ENCODE measurements around the gene KIF5B.

DNA sequence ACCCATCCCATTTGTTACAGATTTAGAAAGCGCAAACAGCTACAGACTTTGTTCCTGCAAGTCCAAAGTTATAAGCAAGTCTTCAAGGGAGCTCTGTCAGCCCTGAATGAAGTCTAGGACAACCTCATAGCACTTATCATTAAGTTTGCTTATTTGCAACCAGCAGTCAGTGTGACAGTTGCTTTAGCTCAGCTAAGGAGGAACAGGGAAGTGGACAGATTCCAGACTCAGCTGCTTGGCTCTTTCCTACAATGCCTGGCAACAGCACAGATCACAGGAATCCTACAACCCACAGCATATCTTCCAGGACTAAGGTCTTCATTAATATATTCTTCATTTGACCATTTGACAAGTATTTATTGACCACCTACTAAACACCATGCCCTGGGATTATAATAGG, 17.4 kb upstream of the KIF5B start:
- TF ChIP-seq, protein P1, sequence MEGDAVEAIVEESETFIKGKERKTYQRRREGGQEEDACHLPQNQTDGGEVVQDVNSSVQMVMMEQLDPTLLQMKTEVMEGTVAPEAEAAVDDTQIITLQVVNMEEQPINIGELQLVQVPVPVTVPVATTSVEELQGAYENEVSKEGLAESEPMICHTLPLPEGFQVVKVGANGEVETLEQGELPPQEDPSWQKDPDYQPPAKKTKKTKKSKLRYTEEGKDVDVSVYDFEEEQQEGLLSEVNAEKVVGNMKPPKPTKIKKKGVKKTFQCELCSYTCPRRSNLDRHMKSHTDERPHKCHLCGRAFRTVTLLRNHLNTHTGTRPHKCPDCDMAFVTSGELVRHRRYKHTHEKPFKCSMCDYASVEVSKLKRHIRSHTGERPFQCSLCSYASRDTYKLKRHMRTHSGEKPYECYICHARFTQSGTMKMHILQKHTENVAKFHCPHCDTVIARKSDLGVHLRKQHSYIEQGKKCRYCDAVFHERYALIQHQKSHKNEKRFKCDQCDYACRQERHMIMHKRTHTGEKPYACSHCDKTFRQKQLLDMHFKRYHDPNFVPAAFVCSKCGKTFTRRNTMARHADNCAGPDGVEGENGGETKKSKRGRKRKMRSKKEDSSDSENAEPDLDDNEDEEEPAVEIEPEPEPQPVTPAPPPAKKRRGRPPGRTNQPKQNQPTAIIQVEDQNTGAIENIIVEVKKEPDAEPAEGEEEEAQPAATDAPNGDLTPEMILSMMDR (IDR thresholded peaks at IDR 0.05; ENCODE audit: extremely low read depth in 1 of 2, insufficient read depth in 1 of 2, low read depth in 1 of 2, low read length in 2 of 2), result no peak
- TF ChIP-seq, protein P2, sequence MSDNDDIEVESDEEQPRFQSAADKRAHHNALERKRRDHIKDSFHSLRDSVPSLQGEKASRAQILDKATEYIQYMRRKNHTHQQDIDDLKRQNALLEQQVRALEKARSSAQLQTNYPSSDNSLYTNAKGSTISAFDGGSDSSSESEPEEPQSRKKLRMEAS (IDR thresholded peaks at IDR 0.05; ENCODE audit: insufficient read depth, insufficient read length), result no peak
- no peak for TF ChIP-seq POLR2A (IDR thresholded peaks at IDR 0.05; ENCODE audit: low read depth, low read length)
- no peak for TF ChIP-seq POLR2AphosphoS5 (IDR thresholded peaks at IDR 0.05; ENCODE audit: insufficient read depth, low read depth, low read length)
- no peak for TF ChIP-seq MYC (IDR thresholded peaks at IDR 0.05; ENCODE audit: low read depth, low read length)
- no peak for TF ChIP-seq EZH2 (IDR thresholded peaks at IDR 0.05; ENCODE audit: borderline replicate concordance, low read depth, low read length, severe bottlenecking)
